ENCODE results near the gene VLDLR.

The VLDLR gene

DNA sequence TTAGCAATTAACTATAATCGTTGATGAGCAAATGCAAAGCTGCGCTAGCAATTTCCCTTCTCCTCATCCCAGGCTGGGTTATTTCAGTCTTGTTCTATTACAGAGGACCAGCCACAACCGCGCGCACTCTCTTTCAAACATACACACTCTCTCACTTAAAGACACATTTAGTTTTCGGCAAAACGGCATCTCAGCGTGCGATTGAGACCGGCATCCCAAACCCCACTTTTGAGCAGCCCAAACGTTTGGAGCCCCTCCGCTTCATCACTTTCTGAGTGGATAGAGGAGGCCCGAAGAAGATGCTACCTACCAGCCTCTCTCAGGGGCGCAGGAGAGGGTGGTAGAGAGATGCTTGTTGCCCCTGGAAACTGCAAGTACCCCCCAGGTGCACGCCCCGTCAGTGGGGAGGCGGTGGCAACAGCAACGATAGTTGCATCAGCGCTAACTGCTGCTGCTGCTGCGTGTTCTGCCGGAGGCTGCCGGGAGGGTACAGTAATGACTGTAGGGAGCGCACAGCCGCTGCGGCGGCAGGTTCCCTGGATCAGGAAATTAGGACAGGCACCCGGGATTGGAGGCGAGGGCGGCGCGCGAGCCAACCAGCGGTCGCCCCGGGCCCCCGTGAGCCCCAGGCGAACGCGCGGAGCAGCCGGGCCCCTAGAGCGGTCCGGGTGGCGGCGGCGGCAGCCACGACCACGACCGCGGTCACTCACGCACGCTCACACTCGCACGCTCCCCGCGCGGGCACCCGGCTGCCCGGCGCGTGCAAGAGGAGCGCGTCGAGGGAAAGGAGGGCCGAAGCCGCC lies 467 bp upstream of the VLDLR start:
- peak; percentile 44 to 61 for DNase-seq (ENCODE audit: low read depth in 2 of 2)

DNA sequence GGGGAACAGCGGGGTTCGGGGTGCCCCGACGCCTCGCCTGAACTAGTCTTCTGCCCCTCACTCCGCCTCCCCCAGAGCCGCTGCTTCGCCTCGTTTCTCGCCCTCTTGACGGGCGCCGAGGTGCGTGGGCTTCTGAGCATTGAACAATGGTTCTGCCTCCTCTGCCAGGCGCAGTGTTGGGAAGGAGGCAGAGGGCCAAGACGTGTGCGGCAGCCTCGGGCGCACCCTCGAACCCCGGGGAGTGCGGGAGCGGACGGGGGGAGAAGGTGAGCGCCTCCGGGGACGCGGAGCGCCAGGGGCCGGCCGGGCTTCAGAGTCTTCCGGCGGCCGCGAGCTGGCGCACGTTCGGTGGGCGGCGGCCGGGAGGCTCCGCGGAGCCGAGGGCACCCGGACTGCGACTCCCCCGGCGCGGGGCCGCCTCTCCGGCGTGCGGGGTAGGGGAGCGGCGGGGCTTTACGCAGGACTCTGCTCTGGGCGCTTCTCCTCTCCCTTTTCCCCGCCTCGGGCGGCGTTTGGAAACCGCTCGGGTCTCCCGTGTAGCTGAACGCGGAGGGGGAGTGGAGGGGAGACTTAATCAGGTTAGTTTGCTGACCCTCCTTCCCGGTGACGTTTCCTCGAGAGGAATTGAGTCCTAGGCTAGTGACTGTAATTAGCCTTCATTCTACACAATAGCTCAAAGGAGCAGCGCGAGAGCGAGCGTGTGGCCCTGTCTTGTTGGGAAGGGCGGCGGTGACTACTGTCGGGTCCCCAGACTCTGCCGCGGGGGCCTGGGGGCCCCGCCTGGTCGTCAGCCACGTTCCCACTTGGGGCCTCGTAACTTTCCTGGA lies 1.1 kb downstream of the VLDLR start:
- peak in 1 of 2 donors; percentile 8 for DNase-seq (ENCODE audit: low read depth in 2 of 2)

DNA sequence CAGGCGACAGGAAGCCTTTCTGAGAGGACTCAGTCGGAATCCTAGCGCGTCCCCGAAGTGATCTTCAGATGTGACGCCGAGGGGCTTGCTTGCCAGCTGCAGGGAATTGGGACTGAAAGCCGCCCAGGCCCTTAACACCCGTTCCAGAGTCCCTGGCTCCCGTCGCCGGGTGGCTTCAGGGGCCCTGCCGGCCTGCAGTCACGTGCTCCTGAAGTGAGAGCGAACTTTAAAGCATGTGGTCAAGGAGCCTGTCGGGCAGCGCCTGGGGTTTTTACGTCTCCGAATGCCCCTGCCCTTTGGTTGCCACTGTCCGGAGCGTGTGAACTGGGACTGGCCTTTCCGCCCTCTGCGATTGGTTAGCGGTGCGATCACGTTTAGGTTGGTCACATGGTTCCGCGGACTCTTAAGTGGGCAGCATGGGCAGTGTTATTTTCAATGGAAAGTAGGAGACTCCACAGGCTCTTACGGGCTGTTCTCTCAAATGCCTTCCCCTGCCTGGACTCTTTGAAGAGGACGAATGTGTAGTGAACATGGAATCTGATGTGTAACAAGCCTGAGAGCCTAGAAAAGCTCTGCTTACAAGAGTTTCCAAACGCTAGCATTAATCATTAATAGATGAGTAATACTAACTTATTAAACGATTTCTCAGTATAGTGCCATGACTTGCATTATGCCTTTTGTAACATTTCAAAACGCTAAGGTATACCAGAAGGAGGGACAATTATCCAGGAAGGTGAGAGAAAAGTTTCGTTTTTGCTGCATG lies 1.9 kb downstream of the VLDLR start:
- DNase-seq (ENCODE audit: low read depth in 2 of 2) = no peak

DNA sequence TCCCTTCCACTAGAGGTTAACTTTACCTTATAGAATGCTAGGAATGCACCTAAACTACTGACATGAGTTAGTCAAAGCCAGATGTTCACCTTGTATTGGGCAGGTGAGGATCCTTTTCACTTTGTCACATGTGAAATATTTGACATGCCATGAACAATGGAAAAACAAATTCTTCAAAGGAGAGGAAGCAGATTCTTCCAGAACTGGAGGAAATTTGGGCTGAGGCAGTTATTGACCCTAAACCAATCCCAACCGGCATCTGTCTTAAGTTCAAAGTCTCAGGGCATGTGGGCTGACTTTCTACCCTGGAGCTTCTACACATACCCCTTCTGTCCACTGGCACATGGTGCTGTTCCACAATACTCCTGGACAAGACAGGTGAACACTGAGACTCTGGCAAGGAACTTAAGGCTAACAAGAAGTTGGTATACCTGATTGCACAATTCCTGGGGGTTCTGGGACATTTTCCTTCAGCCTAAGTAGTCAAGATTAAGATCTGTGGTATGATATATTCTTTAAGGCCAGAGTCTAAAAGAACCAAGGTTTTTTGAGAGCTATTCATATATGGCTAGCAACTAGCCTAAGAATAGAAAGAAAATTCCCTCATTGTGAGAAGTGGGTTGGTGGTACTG lies 2.6 kb downstream of the VLDLR start:
- DNase-seq (ENCODE audit: low read depth in 2 of 2) = no peak

DNA sequence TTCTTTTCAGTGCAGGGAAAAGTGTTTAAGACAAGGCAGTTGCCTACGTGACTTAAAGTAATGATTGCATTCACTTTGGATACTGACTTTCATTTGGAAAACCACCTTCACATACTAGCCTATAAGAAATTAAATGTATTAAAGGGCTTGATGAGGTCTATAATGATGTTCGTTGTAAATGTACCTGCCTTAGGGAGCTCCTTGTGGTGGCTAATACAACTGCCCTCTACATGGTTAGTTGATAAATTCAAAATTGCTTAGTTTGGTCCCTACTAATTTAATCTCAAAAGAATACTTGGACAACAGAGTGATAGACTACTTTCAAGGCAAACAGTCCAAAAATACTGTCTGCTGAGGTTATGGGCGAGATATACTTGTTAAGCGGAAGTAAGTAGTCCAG lies 3.8 kb downstream of the VLDLR start:
- no peak for DNase-seq (ENCODE audit: low read depth in 2 of 2)

DNA sequence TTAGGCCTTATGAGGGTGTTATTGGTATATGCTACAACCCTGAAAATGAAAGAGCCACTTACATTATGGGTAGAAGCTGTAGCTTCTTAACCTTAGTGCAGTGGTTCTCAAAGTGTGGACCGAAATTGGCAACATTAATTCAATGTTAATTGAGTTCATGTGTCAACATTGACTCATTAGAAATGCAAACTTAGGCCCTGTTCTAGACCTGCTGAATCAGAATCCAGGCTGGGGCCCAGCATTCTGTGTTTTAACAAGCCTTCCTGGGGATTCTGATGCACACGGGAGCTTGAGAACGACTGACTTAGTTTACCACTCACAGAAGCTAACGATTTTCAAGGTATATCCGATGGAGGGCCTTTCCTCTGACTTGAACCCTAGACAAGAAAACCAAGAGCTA lies 7.3 kb downstream of the VLDLR start:
- DNase-seq (ENCODE audit: low read depth in 2 of 2) = no peak

DNA sequence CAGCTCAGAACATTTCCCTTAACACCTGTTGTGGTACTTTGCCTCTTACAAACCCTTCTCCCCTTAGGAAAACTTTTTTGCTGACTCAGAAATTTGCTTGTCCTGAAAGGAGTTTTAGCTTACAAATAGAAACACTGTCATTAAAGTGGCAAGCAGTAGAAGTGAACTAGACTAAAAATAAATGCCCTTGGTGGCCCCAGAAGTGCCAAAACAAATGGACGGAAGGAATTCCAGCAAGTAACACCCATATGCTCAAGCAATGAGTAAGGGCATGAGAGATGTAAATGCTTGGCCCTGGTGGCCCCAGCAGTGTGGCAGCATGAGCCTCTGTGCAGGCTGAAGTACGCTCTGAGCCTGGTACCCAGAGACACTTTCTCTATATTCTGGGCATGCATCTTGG lies 8.6 kb downstream of the VLDLR start:
- DNase-seq (ENCODE audit: low read depth in 2 of 2) = no peak

DNA sequence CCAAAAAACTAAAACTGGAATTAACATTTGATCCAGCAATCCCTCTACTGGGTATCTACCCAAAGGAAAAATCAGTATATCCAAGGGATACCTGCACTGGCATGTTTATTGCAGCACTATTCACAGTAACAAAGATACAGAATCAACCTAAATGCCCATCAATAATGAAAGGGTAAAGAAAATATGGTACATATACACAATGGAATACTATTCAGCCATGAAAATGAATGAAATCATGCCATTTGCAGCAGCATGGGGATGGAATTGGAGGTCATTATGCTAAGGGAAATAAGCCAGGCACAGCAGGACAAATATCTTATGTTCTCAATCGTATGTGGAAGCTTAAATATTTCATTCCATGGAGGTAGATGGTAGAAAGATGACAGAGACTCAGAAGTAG lies 9.7 kb downstream of the VLDLR start:
- no peak for DNase-seq (ENCODE audit: low read depth in 2 of 2)

DNA sequence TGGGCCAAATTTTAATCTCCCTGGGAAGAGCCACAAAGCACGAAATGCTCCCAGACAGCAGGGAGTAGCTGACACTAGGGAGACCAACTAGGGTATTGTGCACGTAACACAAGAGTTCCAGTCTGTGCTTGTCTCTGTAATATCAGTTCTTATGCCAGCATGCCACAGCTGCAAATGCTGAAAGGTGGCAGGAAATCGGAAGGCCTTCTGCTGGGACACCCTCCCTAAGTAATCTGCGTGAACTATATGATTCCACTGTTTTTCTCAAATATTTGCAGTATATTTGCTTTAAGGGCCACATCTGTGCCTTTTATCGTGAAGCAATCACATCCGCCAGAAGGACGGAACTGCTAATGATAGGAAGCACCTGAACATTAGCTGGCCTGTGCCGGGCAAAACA lies 12.6 kb downstream of the VLDLR start:
- DNase-seq (ENCODE audit: low read depth in 2 of 2) = no peak

DNA sequence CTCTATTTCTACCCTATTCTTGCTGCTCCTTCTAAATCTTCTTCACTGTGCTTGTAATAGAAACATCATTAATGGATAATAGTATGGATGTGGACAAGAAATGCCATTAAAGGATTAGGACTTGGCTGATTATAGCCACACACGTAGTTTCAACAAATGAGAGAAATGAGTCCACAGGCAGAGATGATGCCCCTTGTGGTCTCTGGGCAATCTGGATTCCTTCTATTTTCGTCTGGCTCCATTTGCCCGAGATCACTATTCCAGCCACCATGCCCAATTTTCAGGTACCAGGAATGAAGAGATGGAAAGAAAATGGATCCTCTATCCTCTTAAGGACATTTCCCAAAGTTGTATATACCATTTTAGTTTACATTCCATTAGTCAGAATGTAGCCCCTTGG lies 13.2 kb downstream of the VLDLR start:
- no peak for DNase-seq (ENCODE audit: low read depth in 2 of 2)

DNA sequence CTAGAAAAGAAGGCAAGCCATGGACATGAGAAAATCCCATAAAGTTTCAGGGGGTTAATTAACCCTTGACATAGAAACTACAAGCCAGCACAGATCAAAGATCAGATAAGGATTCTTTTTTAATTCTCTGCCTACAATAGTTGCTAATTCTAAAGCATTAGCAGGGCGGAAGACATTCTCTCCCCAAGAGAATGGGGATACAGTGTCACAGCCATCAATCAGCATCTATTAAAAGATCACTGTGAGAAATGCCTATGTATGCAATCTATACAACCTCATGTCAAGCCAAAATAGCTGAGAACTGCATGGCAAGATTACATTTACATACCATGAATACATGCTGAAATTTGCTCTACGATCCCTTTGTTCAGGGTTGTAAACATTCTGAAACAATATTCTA lies 14.3 kb downstream of the VLDLR start:
- no peak for DNase-seq (ENCODE audit: low read depth in 2 of 2)

DNA sequence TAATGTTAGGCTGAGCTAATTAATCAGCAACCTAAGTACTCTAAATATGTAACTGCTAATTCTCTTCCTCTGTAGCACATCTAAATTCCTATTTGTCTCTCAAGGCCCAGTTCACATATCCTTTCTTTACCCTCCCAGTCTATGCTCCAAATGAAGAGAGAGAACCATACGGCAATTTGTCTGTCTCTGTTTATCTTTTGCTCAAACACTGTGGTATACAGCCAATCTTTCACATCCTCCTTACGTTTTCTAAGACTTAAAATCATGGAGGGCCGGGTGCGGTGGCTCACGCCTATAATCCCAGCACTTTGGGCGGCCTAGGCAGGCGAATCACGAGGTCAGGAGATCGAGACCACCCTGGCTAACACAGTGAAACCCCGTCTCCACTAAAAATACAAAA lies 15.8 kb downstream of the VLDLR start:
- no peak for DNase-seq (ENCODE audit: low read depth in 2 of 2)

DNA sequence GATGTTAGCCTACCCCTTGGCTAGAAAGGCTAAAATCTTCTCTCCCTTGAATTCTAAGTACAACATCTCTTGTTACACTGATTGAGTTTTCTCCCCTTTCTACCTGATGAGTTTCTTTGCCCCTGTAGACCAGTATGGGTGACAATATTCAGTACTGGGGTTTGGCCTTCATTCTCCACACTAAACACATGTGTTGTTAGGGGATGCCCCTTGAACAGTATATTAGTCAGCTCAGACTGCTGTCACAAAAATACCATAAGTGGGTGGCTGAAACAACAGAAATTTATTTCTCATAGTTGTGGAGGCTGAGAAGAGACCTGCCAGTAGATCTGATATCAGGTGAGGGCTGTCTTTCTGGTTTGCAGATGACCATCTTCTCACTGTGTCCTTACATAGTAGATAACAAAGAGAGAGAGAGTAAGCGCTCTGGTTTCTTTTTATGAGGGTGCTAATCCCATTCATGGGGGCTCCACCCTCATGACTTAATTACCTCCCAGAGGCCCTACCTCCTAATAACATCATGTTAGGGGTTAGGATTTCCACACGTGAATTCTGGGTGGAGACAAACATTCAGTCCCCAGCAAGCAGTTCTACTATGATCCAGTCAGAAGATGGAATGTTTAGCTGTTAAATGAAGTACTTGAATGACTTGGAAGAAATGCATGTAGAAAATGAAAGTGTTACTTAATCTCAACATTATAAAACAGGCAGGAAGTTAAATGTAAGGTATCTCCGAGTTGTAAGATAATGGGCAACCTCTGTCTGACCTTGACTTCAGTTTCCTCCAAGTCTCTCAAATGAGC lies 17.5 kb downstream of the VLDLR start:
- no peak for DNase-seq (ENCODE audit: low read depth in 2 of 2)

DNA sequence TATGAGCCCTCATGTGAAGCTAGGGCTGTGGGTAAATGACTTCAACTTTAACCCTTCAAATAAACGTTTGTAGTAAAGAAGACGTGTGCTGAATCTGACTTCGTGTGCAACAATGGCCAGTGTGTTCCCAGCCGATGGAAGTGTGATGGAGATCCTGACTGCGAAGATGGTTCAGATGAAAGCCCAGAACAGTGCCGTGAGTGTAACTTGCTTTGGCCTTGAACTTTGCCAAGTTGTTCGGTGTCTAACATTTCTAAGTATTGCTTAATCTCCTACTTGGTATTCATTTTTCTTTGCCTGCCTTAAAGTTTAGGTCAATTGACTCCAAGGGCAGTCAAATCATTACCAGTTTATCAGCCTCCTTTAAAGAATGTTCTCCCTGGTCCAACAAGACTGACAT lies 18.2 kb downstream of the VLDLR start:
- DNase-seq (ENCODE audit: low read depth in 2 of 2) = no peak

DNA sequence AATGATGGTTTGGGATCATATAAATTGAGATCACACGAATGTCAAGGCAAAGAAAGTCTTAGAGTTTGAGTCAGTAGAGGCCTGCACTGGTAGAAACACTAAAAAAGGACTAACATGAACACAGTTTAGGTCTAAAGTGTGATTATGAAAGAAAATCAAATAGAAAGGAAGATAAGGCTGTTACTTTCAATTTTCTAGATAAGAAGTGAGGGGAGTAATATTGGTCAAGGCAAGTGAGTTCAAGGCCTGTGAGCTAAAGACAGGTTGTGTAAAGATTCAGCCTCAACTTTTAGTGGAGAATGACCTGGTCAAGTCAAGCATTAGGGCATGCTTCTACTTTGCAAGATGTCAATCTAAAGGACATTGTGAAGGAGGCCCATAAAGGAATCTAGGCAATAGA lies 19.0 kb downstream of the VLDLR start:
- no peak for DNase-seq (ENCODE audit: low read depth in 2 of 2)

DNA sequence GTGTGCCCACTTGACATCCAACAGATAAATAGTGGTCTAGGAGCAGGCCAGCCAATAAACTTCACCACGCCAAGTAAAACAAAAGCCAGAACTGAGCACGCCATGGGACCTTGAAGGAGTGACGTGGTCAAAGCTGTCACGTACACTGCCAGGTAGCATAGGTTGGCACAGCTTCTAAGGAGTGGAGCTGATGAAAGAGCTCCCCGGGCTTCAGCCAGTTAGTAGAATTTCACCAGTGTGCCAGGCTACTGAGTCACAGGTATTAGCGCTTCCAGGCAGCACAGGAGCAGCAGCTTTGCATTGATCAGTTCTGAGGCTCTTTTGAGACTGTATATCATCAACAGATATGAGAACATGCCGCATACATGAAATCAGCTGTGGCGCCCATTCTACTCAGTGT lies 19.4 kb downstream of the VLDLR start:
- DNase-seq (ENCODE audit: low read depth in 2 of 2) = no peak

DNA sequence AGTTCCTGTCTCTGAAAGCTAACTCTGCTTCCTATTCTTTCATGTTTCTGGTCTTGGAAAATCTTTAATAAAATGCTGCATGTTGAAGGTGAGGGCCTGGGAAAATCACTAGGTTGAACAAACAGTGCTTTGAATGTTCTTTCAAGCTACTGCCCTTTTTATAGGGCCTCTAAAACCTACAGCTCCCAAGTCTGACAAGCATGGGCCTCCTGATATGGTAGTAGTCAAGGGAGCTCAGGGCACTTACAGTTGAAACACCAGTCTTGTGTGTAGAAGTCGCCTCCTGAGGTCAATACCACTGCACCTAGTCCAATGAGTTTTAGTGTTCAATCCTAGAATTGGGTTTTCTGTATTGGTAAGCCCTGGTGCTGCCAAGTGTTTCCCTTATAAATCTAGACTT lies 20.5 kb downstream of the VLDLR start:
- DNase-seq (ENCODE audit: low read depth in 2 of 2) = no peak

DNA sequence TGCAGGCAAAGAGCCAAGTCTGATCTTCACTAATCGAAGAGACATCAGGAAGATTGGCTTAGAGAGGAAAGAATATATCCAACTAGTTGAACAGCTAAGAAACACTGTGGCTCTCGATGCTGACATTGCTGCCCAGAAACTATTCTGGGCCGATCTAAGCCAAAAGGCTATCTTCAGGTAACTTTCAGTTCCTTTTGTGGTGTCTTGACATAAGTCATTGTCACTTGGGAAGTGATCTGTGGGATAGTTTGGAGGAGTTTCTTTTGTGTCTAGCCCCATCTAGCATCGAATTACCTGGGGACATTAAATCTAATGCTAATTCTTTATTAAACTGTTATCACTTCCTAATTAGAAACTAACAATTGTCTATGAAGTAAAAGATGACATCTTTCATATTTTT lies 24.0 kb downstream of the VLDLR start:
- no peak for DNase-seq (ENCODE audit: low read depth in 2 of 2)

DNA sequence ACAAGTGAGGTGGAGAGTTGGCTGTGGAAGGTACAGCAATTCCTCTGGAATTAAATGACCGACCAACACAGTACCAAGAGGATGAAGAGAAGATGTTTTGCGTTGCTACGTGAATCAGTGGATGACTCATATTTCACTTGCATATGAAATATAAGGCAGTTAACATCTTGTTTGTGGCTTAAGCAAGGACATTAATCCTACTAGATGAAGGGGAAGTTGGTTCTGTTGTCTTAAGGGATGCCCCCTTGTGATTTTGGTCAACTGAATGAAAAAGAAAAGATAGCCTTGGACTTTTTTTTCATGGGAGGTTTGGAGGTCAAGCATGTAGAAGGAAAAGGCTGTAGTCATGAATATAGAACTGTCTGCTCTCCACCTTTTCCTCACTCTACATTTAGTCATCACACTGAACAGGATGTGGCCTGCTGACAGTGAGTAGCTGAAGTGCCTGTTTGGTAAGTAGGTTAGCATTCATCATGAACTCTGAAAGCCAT lies 33.9 kb downstream of the VLDLR start:
- peak in 1 of 2 donors; percentile 8 for DNase-seq (ENCODE audit: low read depth in 2 of 2)

DNA sequence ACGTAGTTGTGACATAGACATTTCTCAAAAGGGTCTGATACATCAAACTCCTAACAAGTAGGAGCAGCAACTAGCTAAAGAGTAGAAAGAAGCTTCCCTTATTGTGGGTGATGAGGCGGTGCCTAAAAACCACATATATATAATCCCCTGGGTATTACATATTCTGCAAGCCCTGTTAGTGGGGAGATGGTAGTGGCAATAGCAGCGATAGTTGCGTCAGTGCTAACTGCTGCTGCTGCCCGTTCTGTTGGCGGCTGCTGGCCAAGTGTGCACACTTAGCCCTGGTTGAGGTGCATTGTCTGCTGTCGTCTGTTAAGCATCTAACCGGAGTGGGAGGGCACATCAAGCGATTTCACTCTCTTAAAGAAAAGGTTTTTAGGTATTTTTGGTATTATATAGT lies 35.8 kb downstream of the VLDLR start:
- no peak for DNase-seq (ENCODE audit: low read depth in 2 of 2)

DNA sequence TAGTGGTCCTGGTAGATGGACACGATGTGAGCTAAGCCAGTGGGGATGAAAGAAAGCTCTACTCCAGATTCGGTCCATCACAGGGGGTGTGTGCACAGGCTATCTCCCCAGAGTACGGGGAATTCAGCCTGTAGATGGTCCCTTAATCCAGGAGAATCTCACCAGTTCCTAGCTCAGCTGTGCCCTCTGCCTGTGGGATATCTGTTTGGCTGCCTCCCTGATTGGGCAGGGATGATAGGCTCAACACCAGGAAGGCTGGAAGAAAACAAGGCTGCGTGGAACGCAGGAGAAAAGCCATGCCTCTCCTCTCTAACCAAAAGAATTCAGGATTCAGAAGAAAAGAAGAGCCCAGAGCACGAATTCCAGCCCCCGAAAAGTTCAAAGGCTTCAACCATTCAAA lies 40.9 kb downstream of the VLDLR start:
- DNase-seq (ENCODE audit: low read depth in 2 of 2) = no peak

Measured in stimulated activated CD4-positive, alpha-beta T cell treated with anti-CD3 and anti-CD28 coated beads, Interleukin-4, amount 100 ng/mL, for 48 hours (primary cell).